ENCODE results near the gene TMEM63C. TPM values are rescaled to one million over a fixed set of nuclear protein-coding genes. Genes with fewer than 3 reads are reported as not detected.

The TMEM63C gene
- total RNA-seq, 1 experiment from 2014 or later = 0.13 TPM

DNA sequence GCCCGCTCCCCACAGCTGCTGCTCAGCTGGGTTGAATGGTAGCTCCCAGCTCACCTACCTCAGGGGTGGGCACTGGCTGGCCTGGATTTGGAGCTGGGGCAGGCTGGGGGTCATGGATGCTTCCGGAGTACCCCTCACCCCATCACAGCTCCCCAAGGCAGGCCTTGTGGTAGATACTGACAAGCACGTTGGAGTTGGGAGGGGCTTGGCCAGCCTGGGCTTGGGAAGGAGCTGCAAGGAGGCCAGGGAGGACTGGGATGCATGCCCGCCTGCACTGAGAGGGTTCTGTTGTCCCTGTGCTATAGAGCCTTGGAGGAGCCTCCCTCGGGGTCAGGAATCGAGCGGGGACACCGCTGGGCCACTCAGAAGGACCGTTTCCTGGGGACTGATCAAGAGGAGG, 14.2 kb downstream of the TMEM63C start:
- ChIA-PET POLR2A (ENCODE audit: low non-redundant PET) (no interaction called here), CTCF (interaction anchor here (0.5 kb wide), 1 partner anchor 188 kb away, joined by 7 read pairs; no protein-coding TSS in a partner anchor)

DNA sequence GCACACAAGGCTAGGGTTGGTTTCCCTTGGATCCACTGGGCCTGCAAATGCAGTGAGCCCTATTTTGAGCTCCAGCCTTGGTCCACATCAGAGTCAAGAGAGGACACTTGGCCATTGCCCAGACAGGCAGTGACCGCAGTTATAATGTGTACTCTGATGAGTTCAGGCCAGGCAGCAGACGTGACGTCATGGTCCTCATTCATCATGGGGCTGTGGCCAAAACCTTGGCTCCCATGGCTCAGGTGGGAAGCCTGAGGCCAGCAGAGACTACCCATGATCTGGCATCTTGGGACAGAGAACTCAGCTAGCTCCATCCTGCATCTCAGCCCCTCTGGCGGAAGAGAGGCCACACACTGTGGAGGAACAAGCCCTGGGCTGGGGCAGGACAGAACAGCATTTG, 16.4 kb downstream of the TMEM63C start:
- no peak for TF ChIP-seq EZH2 (IDR thresholded peaks at IDR 0.05; ENCODE audit: borderline replicate concordance, low read depth, low read length, poor library complexity, severe bottlenecking)
- no peak for TF ChIP-seq CTCF (conservative IDR thresholded peaks at IDR 0.05; ENCODE audit: low read depth, low read length)
- no TSS peak for BruUV-seq (replicated peaks)
- Histone ChIP-seq H3K36me3 (ENCODE audit: insufficient read depth, low read length, poor library complexity, severe bottlenecking) (no peaks in the 10 kb centered on the region), H3K4me1 (ENCODE audit: insufficient read depth, low read length, poor library complexity, severe bottlenecking) (no peaks in the 10 kb centered on the region), H3K27ac (ENCODE audit: low read depth, low read length, poor library complexity, severe bottlenecking) (no peak overlapping the region), H3K27me3 (replicated peaks; ENCODE audit: insufficient read depth, low read depth, low read length, poor library complexity) (peaks cover 43% of the 10 kb centered on the region), H3K4me3 (ENCODE audit: low read depth, low read length, poor library complexity, severe bottlenecking) (no peak overlapping the region), H3K9me3 (ENCODE audit: low read depth, low read length, poor library complexity, severe bottlenecking) (no peaks in the 10 kb centered on the region)
- CTCF ChIA-PET = no interaction called here
- POLR2A ChIA-PET (ENCODE audit: low non-redundant PET) = no interaction called here
- no peak for DNase-seq (ENCODE audit: low spot score)
- intact Hi-C loops (cut with micrococcal nuclease; ENCODE audit: unreplicated experiment) = no loop called here

More for the DNA sequence above, 14.2 kb downstream of the TMEM63C start:
- peaks cover 52% of the 10 kb centered on the region for H3K27me3 ChIP-seq (replicated peaks; ENCODE audit: insufficient read depth, low read depth, low read length, poor library complexity)
- no TSS peak for BruUV-seq (replicated peaks)
- no peaks in the 10 kb centered on the region for H3K36me3 ChIP-seq (ENCODE audit: insufficient read depth, low read length, poor library complexity, severe bottlenecking)
- no peak for DNase-seq (ENCODE audit: low spot score)
- no peaks in the 10 kb centered on the region for H3K9me3 ChIP-seq (ENCODE audit: low read depth, low read length, poor library complexity, severe bottlenecking)
- no peak overlapping the region for H3K4me3 ChIP-seq (ENCODE audit: low read depth, low read length, poor library complexity, severe bottlenecking)
- intact Hi-C loops (cut with micrococcal nuclease; ENCODE audit: unreplicated experiment) = no loop called here
- no peak for TF ChIP-seq EZH2 (IDR thresholded peaks at IDR 0.05; ENCODE audit: borderline replicate concordance, low read depth, low read length, poor library complexity, severe bottlenecking)
- no peak for TF ChIP-seq CTCF (conservative IDR thresholded peaks at IDR 0.05; ENCODE audit: low read depth, low read length)
- H3K27ac ChIP-seq (ENCODE audit: low read depth, low read length, poor library complexity, severe bottlenecking) = no peak overlapping the region
- no peaks in the 10 kb centered on the region for H3K4me1 ChIP-seq (ENCODE audit: insufficient read depth, low read length, poor library complexity, severe bottlenecking)

DNA sequence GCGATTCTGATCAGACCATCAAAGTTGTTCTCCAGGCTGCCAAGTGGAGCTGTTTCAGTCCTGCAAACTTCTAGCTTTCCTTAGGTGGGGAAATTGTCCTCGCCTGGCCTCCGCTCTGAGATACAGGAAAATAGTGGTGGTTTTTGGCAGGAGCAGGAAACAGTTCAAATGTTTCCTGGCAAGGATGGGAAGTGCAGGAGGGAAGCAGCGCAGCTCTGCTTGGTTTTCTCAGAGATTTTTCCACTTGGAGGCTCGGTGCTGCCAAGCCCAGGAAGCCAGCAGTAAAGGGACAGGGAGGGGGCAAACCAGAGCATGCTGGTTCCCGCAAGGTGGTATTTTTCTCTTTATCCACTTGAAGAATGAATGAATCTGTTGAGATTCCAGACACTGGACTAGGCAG, 17.0 kb downstream of the TMEM63C start:
- BruUV-seq (replicated peaks) = no TSS peak
- Histone ChIP-seq H3K36me3 (ENCODE audit: insufficient read depth, low read length, poor library complexity, severe bottlenecking) (no peaks in the 10 kb centered on the region), H3K27me3 (replicated peaks; ENCODE audit: insufficient read depth, low read depth, low read length, poor library complexity) (peaks cover 39% of the 10 kb centered on the region), H3K4me3 (ENCODE audit: low read depth, low read length, poor library complexity, severe bottlenecking) (no peak overlapping the region), H3K27ac (ENCODE audit: low read depth, low read length, poor library complexity, severe bottlenecking) (no peak overlapping the region), H3K4me1 (ENCODE audit: insufficient read depth, low read length, poor library complexity, severe bottlenecking) (no peaks in the 10 kb centered on the region), H3K9me3 (ENCODE audit: low read depth, low read length, poor library complexity, severe bottlenecking) (no peaks in the 10 kb centered on the region)
- DNase-seq (ENCODE audit: low spot score) = no peak
- TF ChIP-seq EZH2 (IDR thresholded peaks at IDR 0.05; ENCODE audit: borderline replicate concordance, low read depth, low read length, poor library complexity, severe bottlenecking) = no peak
- POLR2A ChIA-PET (ENCODE audit: low non-redundant PET) = no interaction called here
- intact Hi-C loops (cut with micrococcal nuclease; ENCODE audit: unreplicated experiment) = no loop called here
- CTCF ChIA-PET = no interaction called here

DNA sequence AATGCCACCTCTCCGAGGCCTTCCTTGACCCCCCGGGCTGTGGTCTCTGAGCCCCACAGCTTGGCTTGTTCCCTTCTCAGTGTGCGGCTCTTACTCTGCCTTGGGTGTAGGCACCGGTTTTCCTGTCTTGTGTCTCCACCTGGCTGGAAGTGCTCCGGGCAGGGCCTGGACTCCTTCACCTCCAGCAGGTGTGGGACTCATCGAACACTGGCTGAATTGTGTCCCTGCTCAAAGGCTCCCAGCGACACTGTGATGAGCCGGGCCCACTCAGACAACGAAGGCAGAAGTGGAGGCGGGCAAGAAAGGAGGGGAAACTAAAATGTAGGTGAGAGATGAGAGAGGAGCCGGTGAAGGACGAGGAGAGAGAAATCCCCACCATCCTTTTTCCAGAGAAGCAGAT, 18.0 kb downstream of the TMEM63C start:
- intact Hi-C loops (cut with micrococcal nuclease; ENCODE audit: unreplicated experiment) = no loop called here
- ChIA-PET CTCF (no interaction called here), POLR2A (ENCODE audit: low non-redundant PET) (no interaction called here)
- TF ChIP-seq CTCF (conservative IDR thresholded peaks at IDR 0.05; ENCODE audit: low read depth, low read length) (no peak), EZH2 (IDR thresholded peaks at IDR 0.05; ENCODE audit: borderline replicate concordance, low read depth, low read length, poor library complexity, severe bottlenecking) (no peak)
- Histone ChIP-seq H3K9me3 (ENCODE audit: low read depth, low read length, poor library complexity, severe bottlenecking) (no peaks in the 10 kb centered on the region), H3K36me3 (ENCODE audit: insufficient read depth, low read length, poor library complexity, severe bottlenecking) (no peaks in the 10 kb centered on the region), H3K27ac (ENCODE audit: low read depth, low read length, poor library complexity, severe bottlenecking) (no peak overlapping the region), H3K4me1 (ENCODE audit: insufficient read depth, low read length, poor library complexity, severe bottlenecking) (no peaks in the 10 kb centered on the region), H3K4me3 (ENCODE audit: low read depth, low read length, poor library complexity, severe bottlenecking) (no peak overlapping the region), H3K27me3 (replicated peaks; ENCODE audit: insufficient read depth, low read depth, low read length, poor library complexity) (peaks cover 32% of the 10 kb centered on the region)
- no peak for DNase-seq (ENCODE audit: low spot score)
- BruUV-seq (replicated peaks) = no TSS peak

Measured in A673 (cell line).